Astrocyte (in vitro differentiated cells and primary cell): ENCODE measurements around the gene ZNF837. TPM values are rescaled to one million over a fixed set of nuclear protein-coding genes. Genes with fewer than 3 reads are reported as not detected.

Experiments
- DNase-seq: peaks from one replicate; pipeline ENCODE4 v3.0.0-alpha.2; 2010; ENCODE audit warnings: low read depth
- FAIRE-seq: peaks from 2 replicates; lab custom pipeline; 2011; peaks lifted over from hg19 to GRCh38; lab: Jason Lieb, UNC
- H2AFZ ChIP-seq: 2 replicates; pipeline ENCODE4 v1.6.0; 2012; ENCODE audit warnings: low read depth, low read length, inconsistent platforms
- H3K27ac ChIP-seq: 2 replicates; pipeline ENCODE4 v1.5.1; 2011; ENCODE audit warnings: low read depth, low read length, inconsistent platforms
- H3K27me3 ChIP-seq: 2 replicates; pipeline ENCODE4 v1.6.0; 2011; ENCODE audit warnings: low read length, inconsistent platforms; ENCODE audit not compliant: insufficient read depth
- H3K36me3 ChIP-seq: 2 replicates; pipeline ENCODE4 v1.5.1; 2011; ENCODE audit warnings: low read length, inconsistent platforms; ENCODE audit not compliant: insufficient read depth
- H3K4me1 ChIP-seq: 2 replicates; pipeline ENCODE4 v1.5.1; 2011; ENCODE audit warnings: low read length, inconsistent platforms; ENCODE audit not compliant: insufficient read depth
- H3K4me2 ChIP-seq: 2 replicates; pipeline ENCODE4 v1.6.0; 2012; ENCODE audit warnings: low read length, inconsistent platforms
- H3K4me3 ChIP-seq: 2 replicates; pipeline ENCODE4 v1.5.1; 2011; ENCODE audit warnings: low read depth, mild to moderate bottlenecking, low read length, inconsistent platforms; ENCODE audit not compliant: insufficient read depth
- H3K79me2 ChIP-seq: 2 replicates; pipeline ENCODE4 v1.6.0; 2012; ENCODE audit warnings: mild to moderate bottlenecking, low read length, inconsistent platforms; ENCODE audit not compliant: insufficient read depth
- H3K9ac ChIP-seq: 2 replicates; pipeline ENCODE4 v1.6.0; 2012; ENCODE audit warnings: mild to moderate bottlenecking, low read length, inconsistent platforms
- H3K9me3 ChIP-seq: 2 replicates; pipeline ENCODE4 v1.5.1; 2012; ENCODE audit warnings: low read depth, mild to moderate bottlenecking, low read length, inconsistent platforms; ENCODE audit not compliant: insufficient read depth
- H4K20me1 ChIP-seq: 2 replicates; pipeline ENCODE4 v1.6.0; 2012; ENCODE audit warnings: low read length, inconsistent platforms; ENCODE audit not compliant: insufficient read depth
- H3K27ac Mint-ChIP-seq: one replicate; pipeline ENCODE4 v1.8.0; 2021; ENCODE audit warnings: mild to moderate bottlenecking, mixed read lengths; ENCODE audit not compliant: unreplicated experiment
- H3K27me3 Mint-ChIP-seq: one replicate; pipeline ENCODE4 v1.8.0; 2021; ENCODE audit warnings: low read depth, mixed read lengths; ENCODE audit not compliant: unreplicated experiment
- H3K36me3 Mint-ChIP-seq: one replicate; pipeline ENCODE4 v1.8.0; 2021; ENCODE audit warnings: low read depth, mixed read lengths; ENCODE audit not compliant: unreplicated experiment
- H3K4me1 Mint-ChIP-seq: one replicate; pipeline ENCODE4 v1.8.0; 2021; ENCODE audit warnings: low read depth, mixed read lengths; ENCODE audit not compliant: unreplicated experiment
- H3K4me3 Mint-ChIP-seq: one replicate; pipeline ENCODE4 v1.8.0; 2021; ENCODE audit warnings: mild to moderate bottlenecking, moderate library complexity, mixed read lengths; ENCODE audit not compliant: unreplicated experiment
- H3K9me3 Mint-ChIP-seq: one replicate; pipeline ENCODE4 v1.8.0; 2021; ENCODE audit warnings: mild to moderate bottlenecking, mixed read lengths; ENCODE audit not compliant: unreplicated experiment
- CTCF ChIP-seq: IDR thresholded peaks from 2 replicates; pipeline ENCODE4 v1.5.1; 2011; ENCODE audit warnings: low read depth, mild to moderate bottlenecking, inconsistent platforms, low read length, moderate library complexity; ENCODE audit not compliant: insufficient read depth
- EZH2 ChIP-seq: IDR thresholded peaks from 2 replicates; pipeline ENCODE4 v1.6.1; 2012; ENCODE audit warnings: mild to moderate bottlenecking, low read length, inconsistent platforms; ENCODE audit not compliant: insufficient read depth
- total RNA-seq: library from RNA; stranded (reverse); gene quantifications from 2 replicates; pipeline ENCODE4 v1.2.1, GENCODE V29; 2021

The ZNF837 gene
- total RNA-seq, 1 donor from 2014 or later = 2.4 TPM

GRCh38 chr19:58332697-58333096 lies 48.1 kb downstream of the ZNF837 start:
- no peaks in the 10 kb centered on the region for H3K27me3 Mint-ChIP-seq

GRCh38 chr19:58330458-58330857 lies 50.4 kb downstream of the ZNF837 start:
- H3K4me3 Mint-ChIP-seq = no peak overlapping the region
- Histone ChIP-seq H2AFZ (no peak overlapping the region), H3K36me3 (no peaks in the 10 kb centered on the region), H3K4me1 (peaks cover 25% of the 10 kb centered on the region), H4K20me1 (peaks cover 19% of the 10 kb centered on the region), H3K9me3 (no peaks in the 10 kb centered on the region), H3K79me2 (peaks cover 37% of the 10 kb centered on the region), H3K9ac (no peak overlapping the region), H3K27ac (no peak overlapping the region), H3K4me3 (no peak overlapping the region), H3K27me3 (no peaks in the 10 kb centered on the region), H3K4me2 (peak overlapping the region; percentile 42)
- no peaks in the 10 kb centered on the region for H3K27me3 Mint-ChIP-seq
- FAIRE-seq = no peak
- H3K4me1 Mint-ChIP-seq = peaks cover 7% of the 10 kb centered on the region
- H3K9me3 Mint-ChIP-seq = no peaks in the 10 kb centered on the region
- peaks cover 8% of the 10 kb centered on the region for H3K36me3 Mint-ChIP-seq
- H3K27ac Mint-ChIP-seq = peak overlapping the region; percentile 48
- DNase-seq = peak; percentile 68
- TF ChIP-seq EZH2 = no peak
- no peak for TF ChIP-seq CTCF

More at GRCh38 chr19:58332697-58333096, 48.1 kb downstream of the ZNF837 start:
- Histone ChIP-seq H3K9ac (no peak overlapping the region), H2AFZ (no peak overlapping the region), H3K4me3 (no peak overlapping the region), H3K27ac (no peak overlapping the region), H3K27me3 (no peaks in the 10 kb centered on the region), H3K9me3 (no peaks in the 10 kb centered on the region), H4K20me1 (peaks cover 14% of the 10 kb centered on the region), H3K79me2 (peaks cover 18% of the 10 kb centered on the region), H3K4me2 (no peak overlapping the region), H3K36me3 (no peaks in the 10 kb centered on the region), H3K4me1 (peaks cover 15% of the 10 kb centered on the region)
- peaks cover 17% of the 10 kb centered on the region for H3K36me3 Mint-ChIP-seq
- H3K4me3 Mint-ChIP-seq = no peak overlapping the region
- FAIRE-seq (no peak), DNase-seq (no peak)
- H3K4me1 Mint-ChIP-seq = peaks cover 7% of the 10 kb centered on the region
- no peak overlapping the region for H3K27ac Mint-ChIP-seq
- no peak for TF ChIP-seq EZH2
- TF ChIP-seq CTCF = no peak
- no peaks in the 10 kb centered on the region for H3K9me3 Mint-ChIP-seq

GRCh38 chr19:58328999-58329398 lies 51.8 kb downstream of the ZNF837 start:
- Mint-ChIP-seq H3K4me1 (peaks cover 7% of the 10 kb centered on the region), H3K27me3 (no peaks in the 10 kb centered on the region), H3K9me3 (no peaks in the 10 kb centered on the region), H3K4me3 (no peak overlapping the region), H3K27ac (no peak overlapping the region), H3K36me3 (no peaks in the 10 kb centered on the region)
- DNase-seq (no peak), FAIRE-seq (no peak)
- Histone ChIP-seq H2AFZ (no peak overlapping the region), H3K4me2 (no peak overlapping the region), H3K9ac (no peak overlapping the region), H3K9me3 (no peaks in the 10 kb centered on the region), H3K4me1 (peaks cover 26% of the 10 kb centered on the region), H3K27ac (no peak overlapping the region), H3K36me3 (no peaks in the 10 kb centered on the region), H3K27me3 (no peaks in the 10 kb centered on the region), H3K79me2 (peaks cover 49% of the 10 kb centered on the region), H4K20me1 (peaks cover 29% of the 10 kb centered on the region), H3K4me3 (no peak overlapping the region)
- TF ChIP-seq EZH2 (no peak), CTCF (no peak)
